Ovary (tissue), 3 donors: ENCODE data around the gene CCT7.

Experiments used
- EP300 ChIP-seq: sonication (generic); formaldehyde crosslinking; IDR thresholded peaks from one replicate; pipeline ENCODE4 v1.6.1; 2017; ENCODE audit warnings: antibody characterized with exemption
- POLR2A ChIP-seq: fragments of 450-650 bp; IDR thresholded peaks from one replicate; pipeline ENCODE4 v1.6.1; 2017; ENCODE audit warnings: antibody characterized with exemption, mild to moderate bottlenecking, moderate library complexity
- TF ChIP-seq, protein P1 (sequence below), 3 donors: fragments of 450-650 bp in 2 of 3; fragments of 200-600 bp in 1 of 3; IDR thresholded peaks; one replicate each; pipeline versions ENCODE4 v1.5.1 to v1.8.0; 2016 to 2022; ENCODE audit warnings: antibody characterized with exemption in 3 of 3, mild to moderate bottlenecking in 1 of 3
- donor health status: DM: no; HTN: no; CAD: no.

DNA sequence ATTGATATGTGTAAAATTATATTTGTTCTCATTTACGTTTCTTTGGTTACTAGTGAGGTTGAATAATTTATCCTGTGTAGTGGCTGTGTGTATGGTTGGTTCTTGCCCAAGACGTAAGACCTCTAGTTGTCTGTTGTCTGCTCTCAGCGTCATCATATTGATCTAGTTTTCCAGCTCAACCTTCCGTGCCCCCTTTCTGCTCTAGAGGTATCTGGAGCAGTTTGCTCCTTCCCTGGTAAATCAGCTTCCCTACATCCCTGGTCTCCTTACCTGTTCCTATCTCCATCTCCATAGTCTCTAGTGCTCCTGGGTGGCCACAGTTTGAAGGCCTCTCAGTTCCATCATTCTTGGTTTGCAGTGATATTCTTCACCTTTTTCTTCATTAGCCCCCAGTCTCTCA lies 18.9 kb upstream of the CCT7 start:
- no peak for TF ChIP-seq POLR2A
- TF ChIP-seq EP300, result no peak
- TF ChIP-seq, protein P1, sequence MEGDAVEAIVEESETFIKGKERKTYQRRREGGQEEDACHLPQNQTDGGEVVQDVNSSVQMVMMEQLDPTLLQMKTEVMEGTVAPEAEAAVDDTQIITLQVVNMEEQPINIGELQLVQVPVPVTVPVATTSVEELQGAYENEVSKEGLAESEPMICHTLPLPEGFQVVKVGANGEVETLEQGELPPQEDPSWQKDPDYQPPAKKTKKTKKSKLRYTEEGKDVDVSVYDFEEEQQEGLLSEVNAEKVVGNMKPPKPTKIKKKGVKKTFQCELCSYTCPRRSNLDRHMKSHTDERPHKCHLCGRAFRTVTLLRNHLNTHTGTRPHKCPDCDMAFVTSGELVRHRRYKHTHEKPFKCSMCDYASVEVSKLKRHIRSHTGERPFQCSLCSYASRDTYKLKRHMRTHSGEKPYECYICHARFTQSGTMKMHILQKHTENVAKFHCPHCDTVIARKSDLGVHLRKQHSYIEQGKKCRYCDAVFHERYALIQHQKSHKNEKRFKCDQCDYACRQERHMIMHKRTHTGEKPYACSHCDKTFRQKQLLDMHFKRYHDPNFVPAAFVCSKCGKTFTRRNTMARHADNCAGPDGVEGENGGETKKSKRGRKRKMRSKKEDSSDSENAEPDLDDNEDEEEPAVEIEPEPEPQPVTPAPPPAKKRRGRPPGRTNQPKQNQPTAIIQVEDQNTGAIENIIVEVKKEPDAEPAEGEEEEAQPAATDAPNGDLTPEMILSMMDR (IDR thresholded peaks at IDR 0.05), result no peak
